GM19395 (cell line): ENCODE measurements around the gene ADSS1.
"Not testable (repeated sequence)": the region's sequence is repeated elsewhere in the genome, so short reads cannot be mapped to it uniquely, and the experiment has no call there.

Experiments
- ATAC-seq: cut with Tn5 transposase; IDR thresholded peaks from one replicate; pipeline ENCODE4 v1.9.1; 2021; ENCODE audit warnings: mild to moderate bottlenecking, moderate library complexity; ENCODE audit not compliant: unreplicated experiment

Gene ADSS1

GRCh38 chr14:104714066-104714465 lies 10.0 kb upstream of the ADSS1 start:
- no peak for ATAC-seq

- ATAC-seq: no peak
Observed at GRCh38 chr14:104714681-104715080, 9.3 kb upstream of the ADSS1 start.

GRCh38 chr14:104715416-104715815 lies 8.6 kb upstream of the ADSS1 start:
- no peak for ATAC-seq

DNA sequence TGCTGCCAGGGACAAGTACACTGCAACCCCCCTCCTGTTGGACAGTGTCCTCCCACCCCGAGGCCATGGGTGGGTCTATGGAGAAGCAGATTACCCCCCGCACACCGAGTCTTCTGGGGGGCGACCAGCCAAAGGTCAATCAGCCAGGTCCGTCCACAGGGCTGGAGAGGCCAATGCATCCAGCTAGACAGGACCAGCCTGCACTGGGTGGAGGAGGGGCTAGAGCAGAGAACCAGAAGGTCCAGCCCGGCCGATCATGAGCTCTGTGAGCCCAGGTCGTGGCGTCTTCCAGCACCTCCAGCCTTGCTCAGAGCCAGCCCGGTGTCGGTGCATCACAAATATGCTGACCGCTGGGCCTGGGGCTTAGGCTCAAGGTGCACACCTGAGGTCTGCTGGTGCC lies 8.2 kb upstream of the ADSS1 start:
- no peak for ATAC-seq

GRCh38 chr14:104717137-104717536 lies 6.9 kb upstream of the ADSS1 start:
- no peak for ATAC-seq

GRCh38 chr14:104717646-104718045 lies 6.4 kb upstream of the ADSS1 start:
- no peak for ATAC-seq

GRCh38 chr14:104718147-104718546 lies 5.9 kb upstream of the ADSS1 start:
- ATAC-seq: no peak

DNA sequence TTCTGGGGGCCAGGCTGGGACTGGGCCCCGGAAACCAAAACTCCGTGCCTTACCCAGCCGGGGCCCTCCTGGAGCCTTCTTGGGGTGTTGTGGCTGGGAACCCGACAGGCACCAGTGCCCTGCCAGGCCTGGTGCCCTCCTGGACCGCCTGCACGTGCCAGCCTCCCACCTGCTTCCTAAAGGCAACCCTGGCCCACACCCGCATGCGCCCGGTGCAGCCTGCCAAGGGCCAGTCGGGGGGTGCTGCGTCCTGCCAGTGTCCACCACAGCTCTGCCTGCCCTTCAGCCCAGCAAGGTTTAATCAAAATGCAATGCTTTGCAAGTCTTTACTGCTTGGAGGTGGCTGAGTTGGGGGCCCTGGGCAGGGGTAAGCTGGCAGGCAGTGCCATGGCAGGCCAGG lies 5.2 kb upstream of the ADSS1 start:
- ATAC-seq: no peak

DNA sequence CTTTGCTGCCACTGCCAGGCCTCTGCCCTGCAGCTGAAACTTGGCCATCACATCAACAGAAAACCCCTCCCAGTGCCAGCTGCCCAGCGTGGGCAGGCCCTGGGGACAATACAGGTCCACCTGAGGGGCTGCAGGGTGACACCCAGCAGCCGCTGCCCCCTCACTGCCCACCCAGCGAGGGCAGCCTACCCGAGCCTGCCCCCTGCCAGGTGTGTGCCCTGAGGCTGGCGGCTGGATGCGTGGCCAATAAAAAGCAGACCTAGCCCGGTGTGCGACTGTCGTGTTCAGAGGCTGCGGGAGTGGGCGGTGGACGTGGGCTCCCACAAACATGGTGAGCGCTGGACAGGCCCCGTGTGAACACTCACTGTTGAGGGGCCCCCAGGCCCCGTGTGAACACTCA lies 4.7 kb upstream of the ADSS1 start:
- no peak for ATAC-seq

DNA sequence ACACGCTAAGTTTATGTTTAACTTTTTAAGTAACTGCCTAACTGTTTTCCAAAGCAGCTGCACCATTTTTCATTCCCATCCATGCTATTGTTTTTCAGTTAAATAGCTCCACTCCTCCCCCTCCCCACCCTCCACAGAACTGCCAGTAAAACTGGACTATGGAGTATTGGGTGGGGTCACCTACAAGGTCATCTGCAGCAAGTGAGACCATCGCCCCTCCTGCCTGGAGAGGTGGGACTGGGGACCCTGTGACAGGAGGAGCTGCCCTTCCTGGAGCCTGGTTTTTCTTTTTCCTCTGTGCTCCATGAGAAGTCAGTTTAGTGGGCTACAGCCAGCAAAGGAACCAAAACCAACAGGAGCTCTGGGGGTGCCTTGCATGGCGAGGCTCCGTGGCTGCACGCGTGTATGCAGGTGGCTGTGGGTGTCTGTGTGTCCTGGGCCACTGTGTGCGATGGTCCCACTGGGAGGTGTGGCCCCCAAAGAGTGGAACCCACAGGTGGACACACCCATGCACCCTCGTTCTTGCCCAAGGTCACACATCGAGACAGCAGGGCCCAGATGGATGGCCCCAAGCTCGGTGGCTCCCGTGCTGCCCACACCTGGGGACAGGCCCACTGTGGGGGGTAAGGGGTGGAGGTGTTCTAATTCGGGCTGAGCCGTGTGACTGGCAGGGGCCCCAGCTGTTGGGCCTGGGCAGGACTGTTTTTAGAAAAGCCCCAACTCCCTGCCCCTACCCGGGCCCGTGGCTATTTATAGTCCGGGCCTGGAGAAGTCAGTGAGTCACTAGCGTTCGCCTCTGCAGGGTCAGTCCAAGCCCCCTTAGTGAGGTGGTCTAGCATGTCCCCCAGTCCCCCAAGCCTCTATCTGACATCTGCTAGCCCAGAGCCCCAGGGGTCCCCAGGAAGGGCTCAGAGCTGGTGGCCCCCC lies 2.3 kb upstream of the ADSS1 start:
- ATAC-seq: no peak

GRCh38 chr14:104722938-104723650 lies 935 bp upstream of the ADSS1 start:
- no peak for ATAC-seq

DNA sequence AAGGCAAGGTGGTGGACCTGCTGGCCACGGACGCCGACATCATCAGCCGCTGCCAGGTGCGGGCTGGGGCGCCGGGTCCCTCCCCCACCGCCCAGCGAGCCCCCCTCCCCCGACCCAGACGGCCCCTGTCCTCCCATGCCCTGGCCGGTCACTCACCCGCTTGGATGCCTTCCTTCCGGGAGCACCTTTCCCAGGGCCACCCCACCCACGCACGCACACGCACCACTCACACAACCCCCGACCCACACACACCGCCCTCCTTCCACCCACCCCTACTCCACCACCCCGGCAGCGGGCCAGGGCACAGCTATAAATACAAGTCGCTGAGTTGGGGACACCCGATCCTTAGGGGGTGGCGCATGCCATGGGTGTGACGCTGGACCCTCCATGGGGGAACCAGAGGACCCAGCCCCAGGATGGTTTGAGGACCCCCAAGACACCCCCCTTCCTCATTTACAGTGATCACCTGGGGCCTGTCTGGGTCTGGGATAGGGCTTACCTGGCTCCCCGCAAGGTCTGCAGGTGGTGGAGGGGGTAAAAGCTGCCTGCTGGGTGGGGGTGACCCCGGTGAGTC lies 465 bp downstream of the ADSS1 start:
- ATAC-seq: no peak

GRCh38 chr14:104724981-104725771 lies 1.1 kb downstream of the ADSS1 start:
- no peak for ATAC-seq

DNA sequence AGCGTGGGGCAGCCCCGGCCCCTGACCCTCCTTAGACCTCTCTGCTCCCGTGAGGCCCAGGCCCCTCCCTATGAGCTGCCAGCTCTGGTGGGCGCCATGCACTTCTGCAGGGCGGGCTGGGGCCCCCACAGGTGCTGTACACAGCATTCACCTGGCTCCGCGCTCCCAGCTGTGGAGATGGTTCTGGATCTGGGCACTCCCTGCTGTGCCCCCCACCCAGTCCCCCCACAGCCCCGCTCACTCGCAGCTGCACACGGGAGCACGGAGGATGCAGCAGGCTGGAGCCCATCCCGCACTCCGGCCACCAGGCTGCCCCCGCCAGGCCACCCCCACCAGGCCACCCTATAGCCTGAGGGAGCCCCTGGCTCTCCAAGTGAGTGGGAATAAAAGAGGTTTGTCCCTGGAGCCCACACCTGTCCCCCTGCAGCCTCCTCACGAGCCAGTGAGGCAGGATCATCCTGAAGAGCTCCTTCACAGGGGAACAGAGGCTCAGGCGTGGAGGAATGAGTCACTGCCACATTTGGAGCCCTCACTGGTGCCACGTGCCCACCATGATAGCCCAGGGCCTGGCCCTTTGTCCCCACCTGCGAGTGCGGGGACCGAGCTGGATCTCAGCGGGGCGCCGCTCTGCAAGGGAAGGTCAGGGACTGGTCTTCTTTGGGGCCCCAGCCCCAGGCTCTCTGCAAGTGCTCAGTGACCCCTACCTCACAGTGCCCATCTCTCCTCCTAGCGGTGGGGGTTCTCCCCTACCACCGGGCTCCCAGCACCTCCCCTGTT lies 1.9 kb downstream of the ADSS1 start:
- no peak for ATAC-seq

GRCh38 chr14:104726600-104727451 lies 2.8 kb downstream of the ADSS1 start:
- no peak for ATAC-seq

DNA sequence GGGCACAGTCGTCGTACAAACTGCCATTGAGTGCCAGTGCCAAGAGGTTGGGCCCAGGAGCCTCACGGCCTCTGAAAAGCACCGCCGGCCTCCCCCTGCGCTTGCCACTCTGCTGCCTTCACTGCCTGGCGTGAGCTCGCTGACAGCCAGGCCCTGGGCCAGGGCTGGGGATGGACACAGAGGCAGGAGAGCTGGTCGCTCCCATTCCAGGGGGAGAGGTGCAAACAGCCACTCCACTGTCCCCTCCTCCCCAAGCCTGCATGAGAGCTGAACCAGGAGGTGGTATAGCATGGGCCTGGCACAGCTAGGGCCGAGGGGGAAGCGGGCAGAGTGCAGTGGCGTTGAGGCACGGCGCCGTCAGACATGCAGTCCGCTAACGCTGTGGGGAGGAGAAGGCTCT lies 4.6 kb downstream of the ADSS1 start:
- no peak for ATAC-seq

GRCh38 chr14:104729176-104729834 lies 5.3 kb downstream of the ADSS1 start:
- not testable (repeated sequence) for ATAC-seq

- ATAC-seq: no peak
Observed at GRCh38 chr14:104729835-104730181, 5.8 kb downstream of the ADSS1 start.

DNA sequence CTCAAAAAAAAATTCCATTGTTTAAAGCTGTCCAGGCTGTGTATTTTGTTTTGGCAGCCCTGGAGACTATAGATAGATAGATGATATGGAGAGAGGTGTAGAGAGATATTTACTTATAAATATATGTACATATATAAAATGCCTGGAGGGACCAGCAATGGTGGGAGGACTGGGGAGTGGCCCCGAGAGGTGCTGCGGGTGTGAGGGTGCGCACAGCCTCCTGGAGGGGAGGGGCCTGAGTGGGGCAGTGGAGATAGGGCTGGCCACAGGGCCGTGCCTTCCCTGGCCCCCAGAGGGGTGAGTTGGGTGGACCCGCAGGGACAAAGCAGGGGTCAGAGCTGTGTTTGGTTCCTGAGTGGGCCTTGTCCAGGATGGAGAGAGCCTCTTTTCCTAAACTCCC lies 6.5 kb downstream of the ADSS1 start:
- ATAC-seq: no peak
